Endothelial cell (in vitro differentiated cells): ENCODE measurements around the gene PAX4. TPM values are rescaled to one million over a fixed set of nuclear protein-coding genes. Genes with fewer than 3 reads are reported as not detected.

Experiments
- DNase-seq: peaks from one replicate; pipeline ENCODE4 v3.0.0; 2021; ENCODE audit warnings: low spot score
- H3K27ac Mint-ChIP-seq: one replicate; pipeline ENCODE4 v1.8.0; 2021; ENCODE audit warnings: mixed read lengths, inconsistent platforms; ENCODE audit not compliant: unreplicated experiment
- H3K27me3 Mint-ChIP-seq: one replicate; pipeline ENCODE4 v1.8.0; 2021; ENCODE audit warnings: mild to moderate bottlenecking, moderate library complexity, mixed read lengths, inconsistent platforms; ENCODE audit not compliant: unreplicated experiment
- H3K36me3 Mint-ChIP-seq: one replicate; pipeline ENCODE4 v1.8.0; 2021; ENCODE audit warnings: mild to moderate bottlenecking, low read depth, mixed read lengths, inconsistent platforms; ENCODE audit not compliant: unreplicated experiment
- H3K4me1 Mint-ChIP-seq: one replicate; pipeline ENCODE4 v1.8.0; 2021; ENCODE audit warnings: mild to moderate bottlenecking, mixed read lengths, inconsistent platforms; ENCODE audit not compliant: unreplicated experiment
- H3K4me3 Mint-ChIP-seq: one replicate; pipeline ENCODE4 v1.8.0; 2021; ENCODE audit warnings: mild to moderate bottlenecking, mixed read lengths, inconsistent platforms; ENCODE audit not compliant: unreplicated experiment
- H3K9me3 Mint-ChIP-seq: one replicate; pipeline ENCODE4 v1.8.0; 2021; ENCODE audit warnings: mixed read lengths, inconsistent platforms; ENCODE audit not compliant: unreplicated experiment
- total RNA-seq: library from RNA; stranded (reverse); fragmentation: NEBNext Ultra II Directional; extraction: Animal tissue kit (Norgen Biotek cat#: 25700); gene quantifications from one replicate; pipeline ENCODE4 v1.2.1, GENCODE V29; 2021; ENCODE audit not compliant: unreplicated experiment
- TF ChIP-seq, protein P1 (sequence below): fragments of 200-600 bp; sonication (generic); IDR thresholded peaks from one replicate; pipeline ENCODE4 v1.5.0; 2021; ENCODE audit warnings: antibody characterized with exemption; ENCODE audit not compliant: unreplicated experiment

PAX4 gene
- total RNA-seq, 1 donor from 2014 or later: 0.33 TPM

DNA sequence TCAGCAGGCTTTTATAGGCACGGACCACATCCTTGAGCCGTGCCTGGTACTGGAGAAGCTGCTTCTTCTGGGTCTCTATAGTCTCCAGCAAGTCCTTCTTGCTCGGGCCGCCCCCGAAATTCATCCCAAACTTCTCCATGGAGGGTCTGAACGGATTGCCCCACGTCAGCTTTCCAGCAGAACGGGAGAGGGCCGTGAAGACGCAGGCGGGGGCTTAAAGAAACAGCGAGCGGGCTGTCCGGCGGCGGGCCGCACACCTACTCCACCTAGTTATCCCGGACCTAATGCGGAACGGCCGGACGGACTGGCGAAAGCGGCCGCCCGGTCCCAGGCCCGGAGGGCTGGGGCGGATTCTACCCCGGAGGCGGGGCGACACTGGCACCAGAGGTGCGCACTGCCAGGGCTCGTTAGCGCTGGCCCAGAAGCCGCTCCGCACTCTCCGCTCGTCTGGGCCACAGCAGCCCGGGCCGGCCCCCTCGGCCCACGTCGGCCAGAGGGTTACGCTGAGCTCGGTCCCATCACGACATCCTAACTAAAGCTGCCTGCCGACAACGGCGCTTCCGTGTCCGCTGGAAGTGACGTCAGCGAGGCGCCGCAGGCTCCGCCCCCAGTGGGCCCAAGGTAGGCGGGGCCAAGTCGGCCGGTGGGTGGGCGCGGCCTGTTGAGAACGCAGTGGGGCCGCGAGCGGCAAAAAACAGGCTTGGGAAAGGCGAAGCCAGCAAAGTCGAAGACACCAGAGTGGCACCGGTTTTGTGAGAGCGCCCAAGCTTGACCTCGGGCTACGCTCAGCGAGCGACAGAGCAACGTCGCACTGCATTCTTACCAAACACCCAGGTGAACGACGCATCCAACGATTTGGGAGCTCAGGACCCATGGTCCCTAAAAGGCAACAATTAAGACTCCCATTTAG, 32.6 kb downstream of the PAX4 start, which contains the start of gene GCC1:
Gene GCC1, minus strand, starts transcription at position 553 of the 910 bp plus-strand sequence. Its CDS starts 414 bp downstream, at position 139.
- Mint-ChIP-seq H3K27ac (peak within 1 kb of the TSS; percentile 87), H3K36me3 (peaks cover 31% of the 10 kb centered on the region), H3K9me3 (no peaks in the 10 kb centered on the region), H3K4me1 (peaks cover 55% of the 10 kb centered on the region), H3K4me3 (peak within 1 kb of the TSS; percentile 94), H3K27me3 (peaks cover 18% of the 10 kb centered on the region)
- DNase-seq: peak; percentile 96
- TF ChIP-seq, protein P1, sequence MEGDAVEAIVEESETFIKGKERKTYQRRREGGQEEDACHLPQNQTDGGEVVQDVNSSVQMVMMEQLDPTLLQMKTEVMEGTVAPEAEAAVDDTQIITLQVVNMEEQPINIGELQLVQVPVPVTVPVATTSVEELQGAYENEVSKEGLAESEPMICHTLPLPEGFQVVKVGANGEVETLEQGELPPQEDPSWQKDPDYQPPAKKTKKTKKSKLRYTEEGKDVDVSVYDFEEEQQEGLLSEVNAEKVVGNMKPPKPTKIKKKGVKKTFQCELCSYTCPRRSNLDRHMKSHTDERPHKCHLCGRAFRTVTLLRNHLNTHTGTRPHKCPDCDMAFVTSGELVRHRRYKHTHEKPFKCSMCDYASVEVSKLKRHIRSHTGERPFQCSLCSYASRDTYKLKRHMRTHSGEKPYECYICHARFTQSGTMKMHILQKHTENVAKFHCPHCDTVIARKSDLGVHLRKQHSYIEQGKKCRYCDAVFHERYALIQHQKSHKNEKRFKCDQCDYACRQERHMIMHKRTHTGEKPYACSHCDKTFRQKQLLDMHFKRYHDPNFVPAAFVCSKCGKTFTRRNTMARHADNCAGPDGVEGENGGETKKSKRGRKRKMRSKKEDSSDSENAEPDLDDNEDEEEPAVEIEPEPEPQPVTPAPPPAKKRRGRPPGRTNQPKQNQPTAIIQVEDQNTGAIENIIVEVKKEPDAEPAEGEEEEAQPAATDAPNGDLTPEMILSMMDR: no peak

DNA sequence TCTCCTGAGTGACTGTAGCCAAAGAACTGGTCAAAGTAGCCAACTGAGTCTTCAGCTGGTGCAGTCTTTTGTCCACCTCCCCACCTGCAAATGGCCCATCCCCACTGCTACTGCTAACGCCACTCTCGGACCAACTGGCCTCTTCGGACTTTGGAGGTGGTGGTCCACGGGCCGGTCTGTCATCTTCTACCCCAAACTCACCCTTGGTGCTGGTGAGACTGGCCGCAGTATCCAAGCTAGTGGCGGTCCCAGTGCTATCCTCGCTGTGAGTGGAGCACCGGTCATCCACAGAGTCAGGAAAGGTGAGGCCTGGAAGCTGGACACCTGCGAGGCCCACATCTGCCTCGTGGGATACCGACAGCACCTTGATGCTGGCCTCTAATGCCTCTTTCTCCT, 33.3 kb downstream of the PAX4 start:
- peaks cover 32% of the 10 kb centered on the region for H3K36me3 Mint-ChIP-seq
- no peaks in the 10 kb centered on the region for H3K9me3 Mint-ChIP-seq
- peak overlapping the region; percentile 94 for H3K4me3 Mint-ChIP-seq
- TF ChIP-seq, protein P1: no peak
- DNase-seq: no peak
- H3K27ac Mint-ChIP-seq: peak overlapping the region; percentile 87
- H3K27me3 Mint-ChIP-seq: peaks cover 15% of the 10 kb centered on the region
- H3K4me1 Mint-ChIP-seq: peaks cover 50% of the 10 kb centered on the region

DNA sequence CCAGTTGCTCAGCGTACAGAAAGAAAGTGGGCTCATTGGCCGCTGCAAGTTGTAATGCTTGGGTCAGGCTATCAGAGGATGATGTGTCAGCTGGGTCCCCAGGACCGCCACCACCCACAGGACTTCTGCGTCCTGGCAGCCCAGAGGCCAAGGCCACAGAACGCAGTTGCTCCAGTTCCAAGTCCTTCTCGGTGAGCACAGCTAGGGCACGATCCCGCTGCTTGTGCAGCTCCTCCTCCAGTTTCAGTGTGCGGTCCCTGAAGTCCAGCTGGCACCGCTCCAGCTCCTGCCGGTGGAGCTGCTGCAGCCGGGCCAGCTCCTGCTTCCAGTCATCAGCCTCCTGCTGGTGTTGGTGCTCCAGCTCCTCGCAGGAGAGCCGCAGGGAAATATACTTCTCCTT, 35.6 kb downstream of the PAX4 start:
- Mint-ChIP-seq H3K4me3 (peak overlapping the region; percentile 71), H3K9me3 (no peaks in the 10 kb centered on the region), H3K27me3 (peaks cover 8% of the 10 kb centered on the region), H3K27ac (no peak overlapping the region), H3K36me3 (peaks cover 23% of the 10 kb centered on the region), H3K4me1 (peaks cover 37% of the 10 kb centered on the region)
- no peak for DNase-seq
- TF ChIP-seq, protein P1: no peak

DNA sequence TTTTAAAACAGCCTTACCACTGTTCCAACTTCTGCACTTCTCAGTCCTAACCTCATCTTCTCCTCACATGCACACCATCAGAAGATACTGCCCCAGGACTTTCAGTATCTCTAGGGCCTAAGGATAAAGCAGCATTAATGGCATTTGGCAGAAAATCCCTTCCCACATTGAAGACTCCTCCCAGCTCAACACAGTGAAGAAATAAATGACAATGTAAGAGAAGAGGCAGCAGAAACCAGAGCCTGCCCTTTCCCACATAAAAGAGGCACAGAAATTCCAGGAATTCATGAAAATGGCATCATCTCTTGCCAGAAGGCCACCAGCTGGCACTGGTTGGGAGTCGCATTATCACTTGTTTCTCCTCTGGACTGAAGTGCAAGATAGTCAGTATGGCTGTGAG, 36.2 kb downstream of the PAX4 start:
- Mint-ChIP-seq H3K9me3 (no peaks in the 10 kb centered on the region), H3K27ac (no peak overlapping the region), H3K4me3 (peak overlapping the region; percentile 34), H3K4me1 (peaks cover 33% of the 10 kb centered on the region), H3K27me3 (peaks cover 4% of the 10 kb centered on the region), H3K36me3 (peaks cover 23% of the 10 kb centered on the region)
- TF ChIP-seq, protein P1: no peak
- no peak for DNase-seq

DNA sequence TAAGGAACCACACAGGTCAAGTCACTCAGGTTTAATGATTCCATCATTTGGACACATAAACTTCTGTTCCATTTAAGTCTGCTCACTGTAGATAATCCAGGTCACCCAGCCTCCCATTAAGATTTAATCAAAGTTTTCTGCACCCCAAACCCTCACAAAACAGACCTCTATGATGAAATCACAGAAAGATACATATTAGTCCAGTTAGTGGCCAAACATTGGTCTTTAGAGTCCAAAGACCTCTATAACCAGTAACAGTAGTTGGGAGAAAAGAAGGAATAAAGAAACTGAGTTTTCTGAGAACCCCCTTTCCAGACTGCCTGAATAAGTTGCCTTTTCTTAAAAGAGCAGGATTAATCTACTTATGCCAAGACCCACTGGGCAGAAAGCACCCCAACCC, 37.3 kb downstream of the PAX4 start:
- TF ChIP-seq, protein P1: no peak
- no peaks in the 10 kb centered on the region for H3K9me3 Mint-ChIP-seq
- H3K27me3 Mint-ChIP-seq: no peaks in the 10 kb centered on the region
- H3K36me3 Mint-ChIP-seq: peaks cover 23% of the 10 kb centered on the region
- no peak for DNase-seq
- peaks cover 24% of the 10 kb centered on the region for H3K4me1 Mint-ChIP-seq
- peak overlapping the region; percentile 11 for H3K4me3 Mint-ChIP-seq
- H3K27ac Mint-ChIP-seq: peak overlapping the region; percentile 58
